HG03575 (cell line): ENCODE measurements around the gene MYO1A.

ENCODE experiments used
- ATAC-seq: cut with Tn5 transposase; IDR thresholded peaks from one replicate; pipeline ENCODE4 v1.9.1; 2021; ENCODE audit not compliant: unreplicated experiment, insufficient number of reproducible peaks, low FRiP score; ENCODE audit errors: extremely low read depth

MYO1A gene

GRCh38 chr12:57049890-57050289 lies at the start of gene MYO1A:
MYO1A (minus strand) TSS chr12:57050129; CDS start chr12:57048323, 1,806 bp downstream.
- no peak for ATAC-seq

GRCh38 chr12:57099047-57099714 lies 49.3 kb upstream of the MYO1A start:
- ATAC-seq: no peak

DNA sequence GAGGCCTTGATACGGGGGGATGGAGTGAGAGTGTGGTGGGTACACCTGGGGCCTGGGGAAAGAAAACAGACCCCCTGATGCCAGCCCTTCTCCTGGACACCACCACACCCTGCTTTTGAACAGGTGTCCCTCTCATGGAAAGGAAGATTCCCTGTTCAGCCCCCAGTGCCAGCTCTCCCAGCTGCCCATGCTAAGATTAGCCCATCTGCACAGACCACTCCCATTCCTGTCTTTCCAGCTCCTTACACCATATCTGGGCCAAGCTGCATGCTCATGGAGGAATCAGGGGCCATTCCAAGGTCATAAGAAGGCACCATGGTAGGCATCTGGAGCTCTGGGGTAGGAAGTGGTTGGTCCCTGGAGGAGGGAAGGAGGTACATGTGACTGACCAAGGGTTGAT lies 48.6 kb upstream of the MYO1A start:
- no peak for ATAC-seq

DNA sequence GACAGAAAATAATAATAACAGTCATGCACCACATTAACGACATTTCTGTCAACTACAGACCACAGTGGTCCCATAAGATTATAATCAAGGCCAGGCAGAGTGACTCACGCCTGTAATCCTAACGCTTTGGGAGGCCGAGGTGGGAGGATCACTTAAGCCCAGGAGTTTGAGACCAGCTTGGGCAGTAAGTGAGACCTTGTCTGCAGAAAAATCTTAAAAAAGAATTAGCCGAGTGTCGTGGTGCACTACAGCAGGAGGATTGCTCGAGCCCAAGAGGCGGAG lies 47.6 kb upstream of the MYO1A start:
- no peak for ATAC-seq

GRCh38 chr12:57096748-57097553 lies 47.0 kb upstream of the MYO1A start:
- no peak for ATAC-seq

GRCh38 chr12:57096099-57096572 lies 46.2 kb upstream of the MYO1A start:
- ATAC-seq: no peak

- no peak for ATAC-seq
Measured at GRCh38 chr12:57095440-57095839, 45.5 kb upstream of the MYO1A start.

DNA sequence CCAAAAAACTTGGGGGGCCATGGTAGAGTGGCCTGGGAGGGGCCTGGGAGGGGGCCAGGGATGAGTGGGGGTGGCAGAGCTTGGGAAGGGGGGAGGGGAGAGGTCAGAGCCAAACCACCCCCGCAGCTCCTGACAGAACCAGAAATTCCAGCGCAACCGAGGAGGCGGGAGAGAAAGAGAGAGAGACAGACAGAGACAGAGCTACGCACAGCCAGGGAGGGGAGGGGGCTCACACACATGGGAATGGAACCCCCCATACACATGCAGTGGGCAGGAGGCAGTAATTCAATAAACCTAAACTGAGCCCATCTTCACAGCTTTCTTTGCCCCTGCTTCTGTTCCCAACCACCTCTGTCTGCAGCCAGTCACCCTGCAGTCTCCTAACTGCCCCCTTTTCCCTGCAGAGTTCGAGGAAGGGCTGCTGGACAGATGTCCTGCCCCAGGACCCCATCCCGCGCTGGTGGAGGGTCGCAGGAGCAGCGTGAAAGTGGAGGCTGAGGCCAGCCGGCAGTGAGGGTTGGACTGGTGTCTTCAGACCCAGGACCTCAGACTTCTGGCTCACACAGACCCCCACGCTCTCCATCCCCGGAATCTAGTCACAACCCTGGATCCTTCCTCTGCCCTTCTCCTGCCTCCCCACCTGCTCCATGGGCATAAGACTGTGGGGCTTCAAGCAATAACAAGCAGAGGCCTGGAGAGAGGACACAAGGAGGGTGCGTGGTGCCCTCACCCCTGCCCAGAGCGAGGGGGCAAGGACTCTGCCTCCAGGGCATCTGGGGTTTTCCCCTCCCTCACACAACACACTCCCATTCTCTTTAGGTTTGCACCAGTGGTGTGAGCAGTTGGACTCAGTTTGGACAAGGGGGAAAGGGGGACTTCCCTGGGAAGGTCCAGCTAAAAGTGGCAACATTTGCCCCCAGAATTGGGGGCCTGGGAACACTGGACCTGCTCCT lies 44.6 kb upstream of the MYO1A start:
- no peak for ATAC-seq

DNA sequence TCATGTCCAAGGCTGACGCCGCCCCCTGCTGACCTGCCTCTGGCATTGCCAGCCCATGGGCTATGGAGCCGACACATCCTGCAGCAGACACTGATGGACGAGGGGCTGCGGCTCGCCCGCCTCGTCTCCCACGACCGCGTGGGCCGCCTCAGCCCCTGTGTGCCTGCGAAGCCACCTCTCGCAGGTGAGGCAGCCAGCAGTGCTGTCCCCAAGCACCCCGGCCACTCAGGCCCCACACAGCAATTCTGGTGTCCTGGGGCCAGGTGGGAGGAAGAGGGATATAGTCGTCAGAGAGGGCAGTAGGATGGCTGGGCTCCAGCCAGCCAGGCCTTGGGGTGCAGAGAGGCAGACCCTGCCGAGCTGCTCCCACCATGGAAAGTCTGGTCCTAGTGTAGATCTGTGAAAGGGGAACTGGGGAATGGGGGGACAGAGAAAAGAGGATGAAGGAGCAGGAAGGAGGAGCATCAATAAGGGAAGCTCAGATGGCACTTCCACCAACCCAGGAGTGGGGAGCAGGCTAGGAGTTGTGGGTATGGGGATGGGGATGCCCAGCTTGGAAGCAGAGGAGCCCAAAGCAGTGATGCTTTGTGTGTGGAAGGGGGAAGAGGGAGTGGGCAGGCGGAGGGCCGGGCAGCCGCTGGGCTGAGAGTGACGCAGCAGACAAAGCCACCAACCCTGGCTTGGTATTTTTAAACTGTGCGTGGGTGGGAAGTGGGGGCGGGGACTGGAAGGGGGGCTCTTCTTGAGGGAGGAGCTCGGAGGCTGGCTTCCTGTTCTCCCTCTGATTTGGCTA lies 43.7 kb upstream of the MYO1A start:
- no peak for ATAC-seq

DNA sequence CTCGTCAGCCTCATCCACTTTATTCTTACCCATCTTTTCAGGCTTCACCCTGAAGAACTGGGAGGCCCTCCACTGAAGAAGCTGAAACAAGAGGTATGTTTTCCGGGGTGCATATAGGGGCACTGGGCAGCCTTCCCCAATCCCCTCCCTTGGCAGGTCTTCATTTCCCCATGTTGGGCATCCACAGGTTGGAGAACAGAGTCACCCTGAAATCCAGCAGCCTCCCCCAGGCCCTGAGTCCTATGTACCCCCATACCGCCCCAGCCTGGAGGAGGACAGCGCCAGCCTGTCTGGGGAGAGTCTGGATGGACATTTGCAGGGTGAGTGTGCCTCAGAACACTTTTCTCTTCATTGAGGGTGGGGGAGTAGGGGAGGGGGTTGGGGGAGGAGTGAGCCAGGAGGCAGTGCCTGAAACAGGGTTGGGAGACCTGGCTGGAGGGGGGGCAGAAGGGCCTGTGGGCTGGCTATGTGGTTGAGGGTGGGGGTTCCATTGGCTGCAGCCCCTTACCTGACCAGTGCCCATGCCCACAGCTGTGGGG lies 43.0 kb upstream of the MYO1A start:
- no peak for ATAC-seq

DNA sequence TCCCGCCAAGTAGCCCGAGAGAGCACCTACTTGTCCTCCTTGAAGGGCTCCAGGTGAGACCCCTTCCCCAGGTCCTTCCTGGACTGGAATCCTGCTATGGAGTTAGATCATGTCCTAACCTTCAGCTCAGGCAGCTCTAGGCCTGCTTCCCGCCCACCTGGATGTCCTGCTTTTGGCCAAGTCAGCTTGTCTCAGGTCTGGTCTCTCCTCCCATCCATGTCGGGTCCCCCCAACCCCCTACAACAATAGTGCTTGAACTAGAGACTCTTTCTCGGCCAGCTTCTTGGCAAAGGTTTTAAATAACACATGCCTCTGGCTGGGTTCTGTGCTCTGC lies 42.6 kb upstream of the MYO1A start:
- no peak for ATAC-seq

DNA sequence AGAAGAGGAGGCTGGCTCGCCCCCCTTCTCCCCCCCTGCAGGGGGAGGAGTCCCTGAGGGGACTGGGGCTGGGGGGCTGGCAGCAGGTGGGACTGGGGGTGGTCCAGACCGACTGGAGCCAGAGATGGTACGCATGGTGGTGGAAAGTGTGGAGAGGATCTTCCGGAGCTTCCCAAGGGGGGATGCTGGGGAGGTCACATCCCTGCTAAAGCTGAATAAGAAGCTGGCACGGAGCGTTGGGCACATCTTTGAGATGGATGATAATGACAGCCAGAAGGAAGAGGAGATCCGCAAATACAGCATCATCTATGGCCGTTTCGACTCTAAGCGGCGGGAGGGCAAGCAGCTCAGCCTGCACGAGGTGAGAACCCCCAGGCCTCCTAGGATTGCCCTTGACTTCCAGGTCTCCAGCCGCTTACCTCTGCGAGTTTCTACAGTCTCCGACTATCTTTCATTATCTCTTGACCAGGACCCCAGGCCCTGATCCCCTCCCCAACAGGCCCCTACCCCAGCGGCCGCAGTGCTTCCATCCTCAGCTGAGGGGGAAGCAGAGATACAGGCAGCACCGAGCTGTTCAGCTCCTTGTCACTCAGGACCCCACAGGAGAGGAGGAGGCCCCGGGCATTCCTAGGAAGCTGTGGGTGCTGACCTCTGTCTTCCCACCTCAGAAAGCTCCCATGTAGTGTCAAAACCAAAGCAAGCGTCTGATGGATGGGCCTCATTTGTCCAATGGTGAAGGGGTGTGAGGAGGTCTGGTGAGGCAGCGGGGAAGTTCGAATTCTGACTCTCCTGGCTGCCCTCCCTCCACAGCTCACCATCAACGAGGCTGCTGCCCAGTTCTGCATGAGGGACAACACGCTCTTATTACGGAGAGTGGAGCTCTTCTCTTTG lies 42.0 kb upstream of the MYO1A start:
- ATAC-seq: no peak

DNA sequence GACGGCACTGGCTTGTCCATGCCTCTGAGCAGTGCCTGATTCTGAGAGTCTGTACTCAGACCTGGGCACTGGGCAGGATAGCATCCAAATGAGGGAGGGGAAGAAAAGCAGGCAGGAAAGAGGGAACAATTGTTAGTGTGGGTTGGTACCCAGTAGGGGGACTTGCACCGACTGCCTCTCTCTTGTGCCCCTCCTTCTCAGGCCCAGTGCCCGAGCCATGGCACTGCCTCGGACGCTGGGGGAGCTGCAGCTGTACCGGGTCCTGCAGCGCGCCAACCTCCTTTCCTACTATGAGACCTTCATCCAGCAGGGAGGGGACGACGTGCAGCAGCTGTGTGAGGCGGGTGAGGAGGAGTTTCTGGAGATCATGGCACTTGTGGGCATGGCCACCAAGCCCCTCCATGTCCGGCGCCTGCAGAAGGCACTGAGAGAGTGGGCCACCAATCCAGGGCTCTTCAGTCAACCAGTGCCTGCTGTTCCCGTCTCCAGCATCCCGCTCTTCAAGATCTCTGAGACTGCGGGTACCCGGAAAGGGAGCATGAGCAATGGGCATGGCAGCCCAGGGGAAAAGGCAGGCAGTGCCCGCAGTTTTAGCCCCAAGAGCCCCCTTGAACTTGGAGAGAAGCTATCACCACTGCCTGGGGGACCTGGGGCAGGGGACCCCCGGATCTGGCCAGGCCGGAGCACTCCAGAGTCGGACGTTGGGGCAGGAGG lies 41.2 kb upstream of the MYO1A start:
- no peak for ATAC-seq

DNA sequence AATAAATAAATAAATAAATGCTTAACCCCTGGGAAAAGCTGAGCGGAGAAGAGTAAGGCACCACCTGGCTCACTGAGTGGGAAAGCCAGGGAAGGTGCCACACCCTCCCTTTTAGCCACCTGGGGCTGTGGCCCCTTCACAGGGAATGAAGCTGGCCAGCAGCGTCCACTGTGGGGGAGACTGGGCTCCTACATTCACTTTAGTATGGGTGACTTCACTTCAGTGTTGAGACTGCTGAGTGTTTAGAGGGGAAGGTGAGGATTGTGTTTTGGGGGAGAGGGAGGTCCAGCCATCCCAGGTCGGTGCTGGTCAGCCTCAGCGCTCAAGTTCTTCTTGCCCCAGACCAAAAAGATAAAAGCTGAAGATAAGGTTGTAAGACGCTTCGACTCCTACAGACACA lies 40.6 kb upstream of the MYO1A start:
- no peak for ATAC-seq

DNA sequence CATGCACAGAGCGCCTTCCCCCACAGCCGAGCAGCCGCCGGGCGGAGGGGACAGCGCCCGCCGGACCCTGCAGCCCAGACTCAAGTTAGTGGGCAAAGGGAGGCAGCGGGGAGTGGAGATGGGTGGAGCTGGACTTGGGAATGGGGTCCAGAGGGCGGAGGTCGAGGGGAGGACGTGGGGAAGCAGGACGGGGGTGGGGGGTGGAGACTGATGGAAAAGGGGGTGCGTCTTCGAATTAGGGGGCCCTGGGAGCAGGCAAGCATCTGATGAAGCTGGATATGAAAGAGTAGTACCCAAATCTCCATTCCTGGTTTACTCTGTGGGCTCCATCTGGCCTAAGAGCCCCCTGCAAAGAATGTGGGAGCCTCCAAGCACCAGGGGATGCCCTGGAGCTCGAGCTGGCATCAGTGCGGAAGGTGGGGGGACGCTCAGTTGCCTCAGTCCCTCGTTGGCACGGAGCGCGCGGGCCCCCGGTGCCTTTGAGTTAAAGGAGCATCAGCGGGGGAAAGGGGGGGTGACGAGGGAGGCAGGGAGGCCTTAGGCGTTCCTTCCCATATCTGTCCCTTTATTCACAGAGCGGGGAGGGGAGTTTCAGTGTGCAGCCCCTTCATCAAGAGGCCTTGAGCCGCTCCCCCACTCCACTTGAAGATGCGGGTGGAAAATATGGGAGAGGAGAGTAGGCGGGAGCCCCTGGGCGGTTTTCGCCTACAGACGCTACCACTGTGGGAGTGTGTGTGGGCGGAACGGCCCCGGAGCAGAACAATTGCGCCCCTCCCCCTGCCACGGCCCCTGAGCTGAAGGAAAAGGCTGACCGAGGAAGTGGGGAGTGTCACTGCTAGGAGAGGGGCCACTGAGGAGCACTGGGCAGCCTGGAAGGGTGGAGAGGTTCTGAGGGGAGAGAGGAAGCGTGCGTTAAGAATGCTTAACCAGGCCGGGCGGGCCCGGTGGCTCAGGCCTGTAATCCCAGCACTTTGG lies 39.6 kb upstream of the MYO1A start:
- ATAC-seq: no peak
